Frontal cortex (tissue), 4 donors: ENCODE measurements around the gene PACSIN1. TPM values are rescaled to one million over a fixed set of nuclear protein-coding genes. Genes with fewer than 3 reads are reported as not detected.
"Not testable (repeated sequence)": the region's sequence is repeated elsewhere in the genome, so short reads cannot be mapped to it uniquely, and the experiment has no call there.

ENCODE experiments used
- DNase-seq, 2 donors: peaks; one replicate each; pipeline ENCODE4 v3.0.0; 2012; ENCODE audit warnings: low spot score in 2 of 2
- FAIRE-seq: peaks from 2 replicates; lab custom pipeline; 2012; peaks lifted over from hg19 to GRCh38; lab: Jason Lieb, UNC
- total RNA-seq: library from RNA; depleted of rRNA; stranded (reverse); fragments of >200 nt; gene quantifications from one replicate; pipeline ENCODE4 v1.2.3, GENCODE V29; 2014
- donor health status: control.
- donor health status: control.
- donor health status: control.

The PACSIN1 gene
- total RNA-seq, 1 donor from 2014 or later: 2.9 TPM

- DNase-seq: no peak
- no peak for FAIRE-seq
Observed at GRCh38 chr6:34457742-34458735, 7.8 kb upstream of the PACSIN1 start.

DNA sequence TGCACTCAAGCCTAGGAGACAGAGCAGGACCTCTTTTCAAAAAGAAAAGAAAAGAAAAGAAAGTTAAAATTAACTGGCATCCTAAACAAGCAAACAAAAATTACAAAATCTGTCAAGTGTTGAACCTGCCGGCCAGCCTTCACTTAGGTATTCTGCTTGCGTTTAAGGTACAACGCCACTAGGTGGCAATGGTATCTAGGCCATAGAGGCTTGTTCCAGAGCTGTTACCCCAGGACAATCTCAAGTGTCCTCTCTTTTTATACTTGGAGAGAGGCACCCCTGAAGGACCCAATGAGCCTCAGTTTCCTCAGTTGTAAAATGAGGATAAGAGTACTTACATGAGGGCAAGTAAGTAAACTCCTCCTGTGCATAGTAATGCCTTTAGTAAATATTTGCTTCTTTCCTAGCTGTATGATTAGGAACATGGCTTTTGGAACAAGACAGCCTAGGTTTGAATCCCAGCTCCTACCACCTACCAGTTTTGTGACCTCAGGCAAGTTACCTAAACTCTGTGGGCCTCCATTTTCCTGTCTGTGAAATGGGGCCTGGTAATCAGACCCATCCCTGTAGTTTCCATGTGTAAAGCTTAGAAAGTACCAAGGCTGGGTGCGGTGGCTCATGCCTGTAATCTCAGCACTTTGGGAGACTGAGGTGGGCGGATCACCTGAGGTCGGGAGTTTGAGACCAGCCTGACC is 5.8 kb upstream of the PACSIN1 start:
- FAIRE-seq (no peak), DNase-seq (peak in 1 of 2 donors; percentile 49)

DNA sequence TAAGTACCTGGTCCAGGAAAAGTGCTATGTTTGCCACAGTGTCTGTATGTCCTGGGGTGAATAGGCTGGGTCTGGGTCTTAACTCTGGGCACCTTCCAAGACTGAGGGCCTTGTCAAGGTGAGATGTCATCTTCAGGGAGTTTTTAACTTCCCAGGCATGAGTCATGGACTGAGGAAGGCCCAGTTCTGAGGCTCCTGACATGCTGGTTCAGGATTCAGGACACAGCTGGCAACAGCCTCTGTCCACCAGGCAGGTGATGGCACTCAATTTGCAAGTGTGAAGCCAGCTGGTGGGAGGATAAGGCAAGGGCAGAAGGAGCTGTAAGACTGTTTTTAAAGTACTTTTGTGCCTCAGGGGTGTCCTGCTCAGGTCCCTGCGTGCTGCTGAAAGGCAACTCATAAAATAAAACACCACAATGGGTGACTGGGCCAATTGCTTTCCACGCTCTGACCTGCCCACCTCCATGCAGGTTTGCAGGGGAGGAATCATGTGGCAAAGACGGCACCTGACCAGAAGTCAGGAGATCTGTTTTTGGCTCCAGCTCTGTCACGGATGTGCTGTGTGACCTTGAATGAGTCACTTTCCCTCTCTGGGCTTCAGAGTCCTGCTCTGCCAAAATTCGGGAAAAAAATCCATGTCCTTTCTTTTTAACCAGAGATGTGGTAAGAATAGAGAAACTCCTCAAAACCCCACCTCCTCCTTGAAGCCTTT is 4.9 kb upstream of the PACSIN1 start:
- FAIRE-seq (no peak), DNase-seq (no peak)

GRCh38 chr6:34462010-34462409 is 3.9 kb upstream of the PACSIN1 start:
- FAIRE-seq: no peak
- no peak for DNase-seq

DNA sequence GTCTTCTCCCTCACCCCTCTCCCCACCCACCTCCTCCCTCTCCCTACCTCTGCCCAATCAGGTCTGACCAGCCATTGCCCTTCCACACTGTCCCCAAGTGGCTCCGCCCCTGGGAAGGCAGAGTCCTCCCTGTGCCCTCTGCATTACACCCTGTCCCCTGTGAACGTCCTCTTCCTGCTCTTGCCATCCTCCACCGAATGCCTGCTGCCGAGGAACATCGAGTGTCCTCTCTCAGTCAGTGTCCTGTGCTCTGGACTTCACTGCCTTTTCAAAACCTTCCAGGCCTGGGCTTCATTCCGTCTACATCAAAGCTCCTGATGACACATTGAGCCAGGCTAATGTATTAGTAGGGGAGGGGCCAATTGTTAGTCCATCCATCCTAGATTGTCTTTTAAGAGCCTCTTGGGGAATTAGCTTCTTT is 3.3 kb upstream of the PACSIN1 start:
- no peak for DNase-seq
- FAIRE-seq: no peak

DNA sequence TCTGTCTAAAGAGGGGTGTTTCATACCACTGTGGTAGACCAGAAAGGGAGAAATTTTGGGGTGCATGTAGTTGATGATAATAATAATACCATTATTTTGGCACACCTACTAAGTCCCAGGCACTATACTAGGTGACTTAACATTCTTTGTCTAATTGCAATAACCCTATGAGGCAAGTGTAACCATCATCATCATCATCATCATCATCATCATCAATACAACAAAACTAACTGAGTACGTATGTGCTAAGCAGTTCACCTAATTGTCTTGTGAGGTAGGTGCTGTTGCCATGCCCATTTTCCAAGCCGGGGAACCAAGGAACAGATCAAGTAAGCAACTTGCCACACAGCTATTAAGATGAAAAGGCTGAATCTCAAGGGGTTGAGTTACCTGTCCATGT is 2.6 kb upstream of the PACSIN1 start:
- DNase-seq: no peak
- no peak for FAIRE-seq

GRCh38 chr6:34463849-34464248 is 2.0 kb upstream of the PACSIN1 start:
- no peak for FAIRE-seq
- no peak for DNase-seq

DNA sequence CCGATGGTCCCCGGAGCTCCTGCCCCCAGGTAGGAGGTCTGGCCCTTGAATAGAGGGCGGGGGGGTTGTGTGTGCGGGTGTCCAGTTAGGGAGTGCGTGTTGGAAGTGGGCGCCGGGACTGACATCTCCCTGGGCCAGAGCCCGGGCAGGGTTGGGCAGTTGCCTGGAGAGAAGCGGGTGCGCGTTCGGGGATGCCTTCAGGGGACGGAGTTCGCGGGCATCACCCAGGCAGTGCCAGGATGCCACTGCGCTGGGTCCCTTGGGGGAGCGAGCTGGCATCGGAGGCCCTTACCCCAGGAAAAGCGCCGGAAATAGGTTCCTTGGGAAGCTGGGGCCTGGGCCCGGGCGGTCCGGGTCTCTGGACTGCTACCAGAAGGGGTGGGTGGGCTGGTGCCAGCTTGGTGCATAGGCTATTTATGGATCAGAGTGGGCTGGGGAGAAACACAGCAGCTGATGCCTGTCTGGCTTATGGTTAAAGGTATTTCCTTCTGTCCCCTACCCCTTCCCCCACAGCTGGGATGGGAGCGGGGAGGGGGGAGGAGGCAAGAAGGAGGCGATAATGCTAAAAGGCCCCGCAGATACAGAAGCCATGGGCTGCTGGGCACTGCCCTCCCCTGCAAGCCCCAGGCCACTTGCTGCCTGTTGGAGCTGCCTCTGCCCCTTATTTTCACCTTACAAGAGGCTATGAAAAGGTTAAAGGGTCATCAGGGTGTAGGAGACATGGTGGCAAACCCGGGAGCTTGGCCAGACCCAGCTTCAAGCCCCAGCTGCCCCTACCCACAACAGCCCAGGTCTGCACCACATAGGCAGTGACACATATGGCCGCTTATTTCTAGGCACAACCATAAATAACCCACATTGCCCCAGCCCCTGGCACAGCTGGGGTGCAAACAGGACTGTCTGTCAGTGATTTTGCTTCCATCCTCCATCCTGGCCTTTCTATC is 638 bp downstream of the PACSIN1 start:
- peak in 1 of 2 donors; percentile 35 for DNase-seq
- no peak for FAIRE-seq

DNA sequence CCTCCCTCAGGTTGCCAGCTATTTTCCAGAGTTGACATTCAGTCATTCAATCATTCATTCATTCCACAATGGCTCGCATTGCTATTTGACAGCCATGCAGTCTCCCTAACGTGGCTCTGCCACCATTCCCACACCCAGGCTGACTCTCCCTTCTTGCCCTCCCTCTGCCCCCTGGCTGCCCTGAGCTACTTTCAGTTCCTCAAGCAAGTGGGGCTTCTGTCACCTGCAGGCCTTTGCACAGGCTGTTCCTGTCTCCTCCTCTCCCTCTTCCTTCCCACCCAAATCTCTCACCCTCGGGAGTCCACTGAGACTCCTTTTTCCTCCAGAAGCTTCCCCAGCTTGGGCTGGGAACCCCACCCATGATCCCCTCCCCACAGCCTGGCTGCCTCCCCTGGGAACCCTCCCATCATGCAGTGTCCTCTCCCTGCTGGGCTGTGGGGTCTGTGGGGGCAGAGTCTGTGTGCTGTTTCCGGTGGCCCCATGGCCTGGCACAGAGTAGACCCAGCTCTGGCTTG is 2.6 kb downstream of the PACSIN1 start:
- no peak for FAIRE-seq
- DNase-seq: no peak

DNA sequence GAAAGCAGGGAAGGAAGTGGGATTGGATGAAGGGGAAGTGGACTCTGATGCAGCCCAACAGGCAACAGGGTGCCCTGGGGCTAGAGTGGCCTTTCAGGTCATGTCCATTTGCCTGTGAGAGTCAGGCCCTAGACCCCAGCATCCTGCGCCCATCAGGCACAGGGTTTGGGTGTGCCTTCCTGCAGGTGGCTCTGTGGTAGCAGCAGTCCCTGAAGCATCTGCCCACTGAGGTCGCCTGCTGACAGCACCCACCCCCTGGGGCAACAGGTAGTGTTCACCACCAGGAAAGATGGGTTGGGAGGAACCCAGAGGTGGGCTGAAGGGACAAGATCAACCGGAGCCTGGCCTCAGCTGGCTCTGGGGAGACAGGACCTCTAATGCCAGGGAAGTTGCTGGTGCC is 3.6 kb downstream of the PACSIN1 start:
- FAIRE-seq: no peak
- no peak for DNase-seq

DNA sequence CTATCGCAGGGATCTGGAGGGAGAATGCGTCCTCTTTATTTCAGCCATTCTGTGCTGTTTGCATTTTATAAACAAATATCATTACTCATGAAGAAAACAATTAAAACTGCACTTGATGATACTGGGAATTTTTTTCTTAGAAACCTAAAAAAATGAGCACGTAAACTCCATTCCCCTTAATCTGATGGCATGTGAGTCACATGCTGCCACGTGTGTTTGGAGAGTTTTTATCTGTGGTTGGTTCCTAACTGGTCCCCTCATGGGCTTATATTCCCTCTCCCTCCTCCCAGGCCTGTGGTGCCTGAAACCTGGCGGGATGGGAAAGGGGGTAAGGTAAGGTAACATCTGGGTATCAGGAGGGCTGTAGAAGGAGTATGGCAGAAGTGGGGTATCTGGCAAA is 6.5 kb downstream of the PACSIN1 start:
- no peak for DNase-seq
- no peak for FAIRE-seq

- FAIRE-seq (no peak), DNase-seq (no peak)
Observed at GRCh38 chr6:34473967-34474366, 8.1 kb downstream of the PACSIN1 start.

- DNase-seq (no peak), FAIRE-seq (no peak)
Observed at GRCh38 chr6:34474754-34475153, 8.9 kb downstream of the PACSIN1 start.

GRCh38 chr6:34475238-34475682 is 9.4 kb downstream of the PACSIN1 start:
- FAIRE-seq (no peak), DNase-seq (no peak)

DNA sequence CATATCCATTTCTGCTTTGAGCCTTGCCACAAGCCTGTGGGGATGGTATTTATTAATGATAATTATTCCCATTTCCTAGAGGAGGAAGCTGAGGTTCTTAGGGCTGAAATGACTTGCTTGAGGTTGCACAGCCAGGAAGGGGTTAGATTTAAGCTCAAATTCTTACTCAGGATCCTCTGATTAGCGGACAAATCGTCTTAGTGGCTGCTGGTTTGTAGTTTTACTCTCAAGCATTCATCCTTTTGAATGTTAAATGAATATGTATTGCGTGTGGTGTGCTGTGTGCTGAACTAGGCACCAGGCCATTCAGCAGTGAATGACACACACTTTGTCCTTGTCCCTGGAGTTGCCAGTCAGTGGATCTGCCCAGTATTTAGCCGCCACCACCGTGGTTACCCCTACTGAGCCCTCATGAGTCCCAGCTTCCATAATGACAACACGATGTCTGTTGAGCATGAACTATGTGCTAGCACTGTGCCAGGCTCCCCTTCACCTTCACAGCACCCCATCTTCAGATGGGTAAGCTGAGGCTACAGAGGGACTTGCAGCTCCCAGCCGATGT is 10.0 kb downstream of the PACSIN1 start:
- DNase-seq (no peak), FAIRE-seq (no peak)

DNA sequence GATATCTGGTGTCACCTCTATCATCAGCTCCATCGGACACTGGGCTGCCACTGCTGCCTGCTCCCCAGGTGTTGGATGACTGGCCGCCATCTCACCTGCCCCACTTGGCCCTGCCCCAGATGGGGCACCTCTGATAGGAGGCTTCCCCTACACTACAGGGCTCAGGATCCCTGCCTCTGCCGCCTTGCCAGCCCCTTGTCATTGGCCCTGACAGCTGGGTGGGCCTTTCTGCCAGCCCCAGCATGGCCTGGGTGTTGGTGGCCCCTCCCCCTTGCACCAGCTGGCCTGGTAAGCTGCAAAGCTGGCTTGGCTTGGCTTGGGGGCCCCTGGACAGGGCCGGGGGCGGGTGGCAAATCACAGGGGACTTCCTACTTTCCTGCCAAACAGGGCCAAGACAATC is 10.6 kb downstream of the PACSIN1 start:
- DNase-seq (no peak), FAIRE-seq (no peak)

DNA sequence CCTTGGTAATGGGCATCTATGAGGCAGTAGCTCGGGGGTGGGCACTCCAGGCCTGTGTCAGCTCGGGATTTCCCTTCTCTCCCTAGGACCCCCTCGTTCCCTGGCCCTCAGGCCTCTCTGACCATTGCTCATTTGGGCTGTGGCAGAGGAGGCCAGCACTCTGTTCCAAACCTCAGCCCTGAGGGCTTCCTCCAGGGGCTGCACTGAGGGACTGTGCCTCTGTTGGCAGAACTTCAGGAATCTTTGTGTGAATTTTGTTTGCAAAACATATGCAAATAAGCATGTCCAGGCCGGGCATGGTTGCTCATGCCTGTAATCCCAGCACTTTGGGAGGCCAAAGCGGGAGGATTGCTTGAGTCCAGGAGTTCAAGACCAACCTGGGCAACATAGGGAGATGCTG is 11.0 kb downstream of the PACSIN1 start:
- DNase-seq (no peak), FAIRE-seq (no peak)

DNA sequence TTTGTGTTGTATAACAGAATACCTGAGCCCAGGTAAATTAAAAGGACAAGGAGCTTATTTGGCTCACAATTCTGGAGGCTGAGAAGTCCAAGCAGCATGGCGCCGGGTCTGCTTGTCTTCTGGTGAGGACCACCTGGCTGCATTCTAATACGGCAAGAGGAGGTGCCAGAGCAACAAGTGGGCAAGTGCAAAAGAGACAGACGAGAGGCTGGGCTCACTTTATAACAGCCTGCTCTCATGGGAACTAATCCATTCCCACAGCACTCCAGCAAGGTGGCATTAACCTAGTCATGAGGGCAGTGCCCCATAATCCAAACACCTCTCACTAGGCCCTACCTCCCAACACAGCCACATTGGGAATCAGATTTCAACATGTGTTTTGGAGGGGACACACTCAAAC is 12.9 kb downstream of the PACSIN1 start:
- DNase-seq: no peak

GRCh38 chr6:34483781-34484180 is 17.9 kb downstream of the PACSIN1 start:
- not testable (repeated sequence) for DNase-seq, FAIRE-seq

More for the DNA sequence above, 12.9 kb downstream of the PACSIN1 start:
- FAIRE-seq: no peak
